ENCODE results near the gene TAGAP.
"Not testable (repeated sequence)": the region's sequence is repeated elsewhere in the genome, so short reads cannot be mapped to it uniquely, and the experiment has no call there.

The TAGAP gene

GRCh38 chr6:159017757-159018559, 26.8 kb downstream of the TAGAP start:
- DNase-seq (ENCODE audit: low read depth in 3 of 3, low spot score in 1 of 3) = no peak

- DNase-seq (ENCODE audit: low read depth in 3 of 3, low spot score in 1 of 3) = no peak
These were observed 30.4 kb downstream of the TAGAP start for GRCh38 chr6:159014406-159014805.

- no peak for DNase-seq (ENCODE audit: low read depth in 3 of 3, low spot score in 1 of 3)
These were observed 31.6 kb downstream of the TAGAP start for GRCh38 chr6:159013229-159013628.

- no peak for DNase-seq (ENCODE audit: low read depth in 3 of 3, low spot score in 1 of 3)
These were observed 32.6 kb downstream of the TAGAP start for GRCh38 chr6:159012201-159012600.

GRCh38 chr6:159010037-159010612, 34.7 kb downstream of the TAGAP start:
- not testable (repeated sequence) for DNase-seq (ENCODE audit: low read depth in 3 of 3, low spot score in 1 of 3)

- no peak for DNase-seq (ENCODE audit: low read depth in 3 of 3, low spot score in 1 of 3)
These were observed 36.0 kb downstream of the TAGAP start for GRCh38 chr6:159008656-159009288.

- no peak for DNase-seq (ENCODE audit: low read depth in 3 of 3, low spot score in 1 of 3)
These were observed 37.3 kb downstream of the TAGAP start for GRCh38 chr6:159007510-159007909.

- no peak for DNase-seq (ENCODE audit: low read depth in 3 of 3, low spot score in 1 of 3)
These were observed 39.4 kb downstream of the TAGAP start for GRCh38 chr6:159005436-159005835.

- DNase-seq (ENCODE audit: low read depth in 3 of 3, low spot score in 1 of 3) = no peak
These were observed 40.2 kb downstream of the TAGAP start for GRCh38 chr6:159004592-159004991.

- DNase-seq (ENCODE audit: low read depth in 3 of 3, low spot score in 1 of 3) = no peak
These were observed 42.2 kb downstream of the TAGAP start for GRCh38 chr6:159002432-159003155.

GRCh38 chr6:158999666-159000403, 45.0 kb downstream of the TAGAP start, which contains the start of gene RSPH3:
RSPH3 (minus strand) TSS chr6:159000202; CDS start chr6:158999550, 652 bp downstream.
- peak; percentile 64 to 88 (median 74) for DNase-seq (ENCODE audit: low read depth in 3 of 3, low spot score in 1 of 3)

- DNase-seq (ENCODE audit: low read depth in 3 of 3, low spot score in 1 of 3) = no peak
These were observed 45.6 kb downstream of the TAGAP start for GRCh38 chr6:158999154-158999665.

- DNase-seq (ENCODE audit: low read depth in 3 of 3, low spot score in 1 of 3) = no peak
These were observed 47.9 kb downstream of the TAGAP start for GRCh38 chr6:158996856-158997255.

- DNase-seq (ENCODE audit: low read depth in 3 of 3, low spot score in 1 of 3) = no peak
These were observed 51.2 kb downstream of the TAGAP start for GRCh38 chr6:158993639-158994038.

- no peak for DNase-seq (ENCODE audit: low read depth in 3 of 3, low spot score in 1 of 3)
These were observed 53.6 kb downstream of the TAGAP start for GRCh38 chr6:158991017-158991723.

- DNase-seq (ENCODE audit: low read depth in 3 of 3, low spot score in 1 of 3) = not testable (repeated sequence)
These were observed 55.1 kb downstream of the TAGAP start for GRCh38 chr6:158989711-158990110.

- DNase-seq (ENCODE audit: low read depth in 3 of 3, low spot score in 1 of 3) = no peak
These were observed 56.3 kb downstream of the TAGAP start for GRCh38 chr6:158988477-158988876.

GRCh38 chr6:158987657-158988056, 57.1 kb downstream of the TAGAP start:
- DNase-seq (ENCODE audit: low read depth in 3 of 3, low spot score in 1 of 3) = no peak

Data from stimulated activated CD4-positive, alpha-beta T cell treated with anti-CD3 and anti-CD28 coated beads, TNF-alpha, amount 100 ng/mL, for 1 hour (primary cell).